ENCODE results near the gene SPAG9.
"Not testable (repeated sequence)": the region's sequence is repeated elsewhere in the genome, so short reads cannot be mapped to it uniquely, and the experiment has no call there.

The SPAG9 gene

DNA sequence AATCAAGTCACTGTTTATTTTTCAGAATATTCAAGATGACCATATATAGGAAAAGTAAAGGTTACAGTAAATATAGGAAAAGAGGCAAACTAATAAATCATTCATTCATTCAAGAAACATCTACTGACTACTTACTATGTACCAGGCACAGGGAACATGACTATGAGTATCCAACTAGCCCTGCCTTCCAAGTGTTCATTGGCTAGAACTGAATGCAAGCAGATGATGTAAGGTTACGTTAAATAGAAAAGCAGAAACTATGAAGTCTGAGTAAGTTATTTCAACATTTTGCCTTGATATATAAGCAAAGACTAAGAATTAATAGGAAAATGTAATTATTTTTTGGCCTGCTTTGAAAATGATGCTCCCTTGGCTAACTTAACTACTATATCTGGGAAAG lies 36.7 kb downstream of the SPAG9 start:
- no peak for DNase-seq

DNA sequence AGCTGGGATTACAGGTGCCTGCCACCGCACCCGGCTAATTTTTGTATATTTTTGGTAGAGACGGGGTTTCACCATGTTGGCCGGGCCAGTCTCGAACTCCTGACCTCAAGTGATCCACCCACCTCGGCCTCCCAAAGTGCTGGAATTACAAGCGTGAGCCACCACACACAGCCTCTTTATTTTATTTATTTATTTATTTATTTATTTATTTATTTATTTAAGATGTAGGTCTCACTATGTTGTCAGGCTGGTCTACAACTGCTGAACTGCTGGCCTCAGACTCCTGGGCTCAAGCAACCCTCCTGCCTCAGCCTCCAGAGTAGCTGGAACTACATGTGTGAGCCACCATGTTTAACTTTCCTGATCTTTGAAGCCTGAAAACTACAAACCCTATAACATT lies 37.3 kb downstream of the SPAG9 start:
- not testable (repeated sequence) for DNase-seq

DNA sequence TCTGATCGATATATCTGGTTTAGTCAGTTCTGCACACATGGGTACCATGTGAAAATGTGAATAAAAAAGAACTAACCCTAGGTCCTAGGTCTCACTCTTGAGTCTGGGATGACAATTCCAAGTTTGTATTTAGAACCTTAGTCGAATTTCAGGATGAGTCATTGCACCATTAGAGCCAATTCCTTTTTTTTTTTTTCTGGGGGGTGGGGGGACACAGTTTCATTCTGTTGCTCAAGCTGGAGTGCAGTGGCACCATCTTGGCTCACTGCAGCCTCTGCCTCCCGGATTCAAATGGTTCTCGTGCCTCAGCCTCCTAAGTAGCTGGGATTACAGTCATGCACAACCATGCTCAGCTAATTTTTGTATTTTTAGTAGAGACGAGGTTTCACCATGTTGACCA lies 41.6 kb downstream of the SPAG9 start:
- DNase-seq: no peak

DNA sequence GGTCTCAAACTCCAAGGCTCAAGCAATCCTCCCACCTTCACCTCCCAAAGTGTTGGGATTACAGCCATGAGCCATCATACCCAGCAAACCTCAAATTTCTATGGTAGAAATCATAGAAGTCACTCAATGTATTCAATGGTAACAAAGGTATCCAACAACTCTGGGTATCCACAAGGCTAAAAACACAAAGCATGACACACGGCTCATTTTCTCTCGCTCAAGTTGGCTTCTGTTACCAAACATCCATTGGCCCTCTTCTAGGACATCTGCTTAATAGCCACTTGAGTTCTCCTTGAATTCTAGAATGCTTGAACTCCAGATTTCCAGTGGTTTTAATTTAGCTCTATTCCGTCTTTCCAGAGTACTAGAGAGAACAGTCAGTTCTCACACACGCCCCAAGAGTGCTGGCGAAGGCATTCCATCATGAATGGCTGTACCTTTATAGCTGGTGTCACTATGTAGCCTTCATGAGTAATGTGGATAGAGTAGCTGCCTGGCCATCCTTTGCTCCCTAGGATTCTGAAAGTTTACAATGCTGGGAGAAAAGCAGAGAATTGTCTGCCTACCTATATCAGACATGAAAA lies 42.6 kb downstream of the SPAG9 start:
- DNase-seq: no peak

DNA sequence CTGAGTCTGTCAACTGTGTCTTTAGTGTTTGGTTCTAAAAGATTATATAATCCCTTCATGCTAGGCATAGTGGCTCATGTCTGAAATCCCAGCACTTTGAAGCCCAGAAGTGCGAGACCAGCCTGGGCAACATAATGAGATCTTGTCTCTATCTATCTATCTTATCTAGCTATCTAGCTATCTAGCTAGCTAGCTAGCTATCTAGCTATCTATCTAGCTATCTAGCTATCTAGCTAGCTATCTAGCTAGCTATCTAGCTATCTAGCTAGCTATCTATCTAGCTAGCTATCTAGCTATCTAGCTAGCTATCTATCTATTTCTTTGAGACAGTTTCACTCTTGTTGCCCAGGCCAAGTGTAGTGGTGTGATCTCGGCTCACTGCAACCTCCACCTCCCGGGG lies 43.8 kb downstream of the SPAG9 start:
- no peak for DNase-seq

DNA sequence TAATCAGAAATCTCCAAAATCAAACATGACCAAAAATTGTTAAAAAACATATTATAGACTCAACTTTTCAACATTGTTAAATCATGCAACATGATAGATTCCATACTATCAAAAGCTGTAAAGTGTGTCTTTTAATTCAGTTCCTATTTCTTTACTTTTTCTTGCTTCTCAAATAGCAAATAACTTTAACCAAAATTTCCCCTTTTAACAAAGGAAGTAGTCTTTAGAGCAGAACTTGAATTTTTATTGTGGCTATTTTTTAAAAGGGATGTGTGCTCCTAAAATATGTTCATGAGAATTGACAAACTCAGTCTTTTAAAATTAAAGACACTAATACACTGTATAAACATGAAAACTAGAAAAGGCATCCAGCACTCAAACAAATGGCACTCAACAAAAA lies 49.1 kb downstream of the SPAG9 start:
- no peak for DNase-seq

DNA sequence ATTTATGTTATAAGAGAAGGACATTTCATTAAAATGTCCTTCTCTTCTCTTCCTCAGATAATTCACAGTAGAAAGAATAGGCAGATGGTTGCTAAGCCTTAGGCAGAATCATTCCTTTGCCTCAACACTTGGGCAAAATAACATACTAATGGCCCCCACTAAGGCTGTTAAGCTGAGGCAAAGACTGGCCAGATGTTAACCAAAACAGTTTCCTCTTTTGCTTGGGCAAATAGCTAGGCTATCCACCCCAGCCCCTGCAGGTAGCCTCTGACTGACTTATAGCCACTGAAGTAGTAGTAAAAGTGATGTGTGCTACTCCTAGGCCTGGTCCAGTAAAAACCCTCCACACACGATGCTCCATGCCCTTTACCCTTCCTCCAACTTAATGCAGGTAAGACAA lies 55.2 kb downstream of the SPAG9 start:
- no peak for DNase-seq

DNA sequence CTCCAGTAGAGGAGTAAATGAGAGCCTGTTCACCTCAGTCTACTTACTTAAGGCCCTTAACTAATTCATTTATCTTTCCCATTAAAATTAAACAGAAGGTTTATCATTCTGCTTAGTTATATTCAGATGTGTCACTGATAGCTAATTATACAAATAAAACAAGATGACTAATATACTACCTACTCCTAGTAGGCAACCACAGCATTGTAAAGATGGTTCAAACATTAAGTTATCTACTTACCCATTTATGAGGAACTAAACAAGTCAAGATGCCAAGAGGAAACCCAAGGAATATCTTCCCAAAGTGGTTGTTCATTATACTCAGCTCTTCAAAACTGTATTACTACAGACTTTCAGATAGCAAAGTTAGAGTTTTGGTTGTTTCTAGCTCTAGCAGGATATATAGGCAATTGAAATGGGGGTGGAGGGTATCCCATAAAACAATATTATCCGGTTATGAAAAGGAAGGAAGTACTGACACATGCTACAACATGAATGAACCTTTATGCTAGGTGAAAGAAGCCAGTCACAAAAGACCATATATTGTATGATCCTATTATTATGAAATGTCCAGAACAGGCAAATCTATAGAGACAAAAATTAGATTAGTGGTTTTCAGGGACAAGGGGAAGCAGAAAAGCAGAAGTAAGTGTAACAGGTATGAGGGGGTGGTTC lies 56.5 kb downstream of the SPAG9 start:
- DNase-seq: peak; percentile 16

DNA sequence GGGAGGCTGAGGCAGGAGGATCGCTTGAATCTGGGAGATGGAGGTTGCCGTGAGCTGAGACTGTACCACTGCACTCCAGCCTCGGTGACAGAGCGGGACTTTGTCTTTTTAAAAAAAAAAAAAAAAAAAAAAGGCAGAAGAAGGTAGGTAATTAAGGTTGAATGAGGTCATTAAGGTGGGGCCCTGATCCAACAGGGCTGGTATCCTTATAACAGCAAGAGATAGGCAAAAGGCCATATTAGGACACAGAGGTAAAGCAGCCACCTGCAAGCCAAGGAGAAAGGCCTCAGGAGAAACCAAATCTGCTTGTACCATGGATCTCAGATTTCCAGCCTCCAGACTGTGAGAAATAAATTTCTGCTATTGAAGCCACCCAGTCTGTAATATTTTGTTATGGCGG lies 60.3 kb downstream of the SPAG9 start:
- DNase-seq: no peak

DNA sequence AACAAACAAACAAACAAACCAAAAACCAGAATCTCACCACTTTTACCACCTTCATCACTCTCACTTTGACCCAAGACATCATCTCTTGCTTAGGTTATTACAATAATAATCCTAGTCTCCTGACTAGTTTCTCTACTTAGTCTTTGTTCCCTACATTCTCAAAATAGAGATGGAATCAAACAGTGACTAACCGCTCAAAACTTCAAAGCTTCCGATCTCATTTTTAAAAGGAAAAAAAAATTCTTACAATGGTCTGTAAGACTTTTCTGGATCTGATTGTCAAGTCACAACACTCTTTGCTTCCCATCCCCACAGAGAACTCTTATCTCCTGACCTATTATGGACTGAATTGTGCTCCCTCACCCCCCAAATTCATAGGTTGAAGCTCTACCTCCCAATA lies 60.9 kb downstream of the SPAG9 start:
- DNase-seq: no peak

DNA sequence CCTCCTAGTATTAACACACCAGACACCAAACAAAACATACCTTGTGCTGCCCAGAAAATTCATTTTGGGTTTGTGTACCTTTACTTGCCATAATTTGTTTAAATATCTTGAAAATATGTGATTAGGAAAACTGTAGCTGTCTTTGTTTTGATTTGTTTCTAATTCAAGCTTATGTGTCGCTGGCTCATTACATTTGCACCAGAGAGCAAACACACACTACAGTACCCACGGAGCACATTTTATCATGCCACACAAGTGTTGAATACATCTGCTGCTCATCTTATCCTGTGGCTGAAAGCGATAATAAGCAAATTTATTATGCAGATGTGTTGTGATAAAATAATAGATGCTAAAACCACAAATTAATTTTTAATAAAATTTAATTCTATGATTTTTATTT lies 63.1 kb downstream of the SPAG9 start:
- no peak for DNase-seq

DNA sequence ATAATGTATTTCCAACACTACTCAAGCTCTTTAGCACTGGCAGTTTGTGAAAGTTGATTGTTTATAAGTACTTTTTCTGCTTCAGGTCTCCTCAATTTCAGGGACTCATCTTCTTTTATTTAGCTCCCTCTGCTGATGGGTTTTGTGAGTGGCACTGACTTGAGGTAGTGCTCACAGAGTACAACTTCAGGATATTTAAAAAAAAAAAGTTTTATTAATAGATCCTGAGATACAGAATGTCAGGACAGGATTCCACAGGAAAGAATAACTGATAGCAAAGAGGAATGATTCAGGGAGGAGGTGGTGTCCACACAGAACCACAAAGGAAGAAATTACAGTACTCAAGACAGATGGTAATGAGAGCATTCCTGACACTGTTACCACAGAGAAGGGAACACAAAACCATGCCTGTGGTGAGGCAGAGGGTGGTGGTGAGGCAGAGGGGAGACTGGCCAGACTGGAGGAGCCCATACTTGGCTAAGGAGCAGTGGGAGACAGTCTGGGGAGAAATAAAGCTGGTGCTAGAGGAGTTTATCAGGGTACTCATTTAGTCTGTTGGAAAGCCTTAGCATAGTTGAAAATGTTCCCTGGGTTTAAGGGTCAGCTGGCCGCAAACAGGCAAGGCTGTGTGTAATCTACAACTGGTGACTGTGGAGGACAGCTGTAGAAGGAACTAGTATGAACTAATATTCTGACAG lies 63.7 kb downstream of the SPAG9 start:
- peak; percentile 61 for DNase-seq

DNA sequence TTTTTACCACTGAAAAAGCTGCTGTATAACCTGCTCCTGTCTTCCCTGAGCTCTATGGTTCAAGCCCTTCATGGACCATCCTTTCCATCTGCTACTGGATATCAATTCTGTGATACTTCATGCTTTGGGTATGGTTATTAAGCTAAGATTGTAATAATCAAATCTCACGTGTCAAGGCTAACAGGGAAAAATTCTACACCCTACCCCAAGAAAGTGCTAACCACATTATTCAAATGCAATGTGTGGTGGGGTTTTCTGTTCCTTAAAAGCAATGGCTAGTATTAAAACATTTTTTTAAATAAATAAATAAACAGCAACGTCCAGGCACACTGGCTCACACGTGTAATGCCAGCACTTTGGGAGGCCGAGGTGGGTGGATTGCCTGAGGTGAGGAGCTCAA lies 65.9 kb downstream of the SPAG9 start:
- no peak for DNase-seq

DNA sequence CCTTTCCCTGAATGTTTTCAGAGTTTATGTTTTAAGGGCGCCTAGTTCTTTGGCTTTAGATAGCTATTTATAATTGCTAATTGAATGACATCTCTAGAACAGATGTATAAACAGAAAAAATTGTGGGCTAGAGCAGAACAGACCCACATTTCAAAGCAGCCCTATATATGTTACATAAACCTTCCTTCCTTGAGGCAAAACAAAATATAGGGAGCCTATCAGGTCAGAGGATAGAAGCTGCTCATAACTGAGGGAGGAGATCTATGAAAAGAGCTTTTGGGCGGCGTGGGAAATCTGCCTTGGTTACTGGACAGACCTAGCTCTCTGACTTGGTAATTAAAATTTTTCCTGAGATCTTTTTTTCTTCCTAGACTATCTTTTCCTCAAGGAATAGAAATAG lies 68.4 kb downstream of the SPAG9 start:
- no peak for DNase-seq

DNA sequence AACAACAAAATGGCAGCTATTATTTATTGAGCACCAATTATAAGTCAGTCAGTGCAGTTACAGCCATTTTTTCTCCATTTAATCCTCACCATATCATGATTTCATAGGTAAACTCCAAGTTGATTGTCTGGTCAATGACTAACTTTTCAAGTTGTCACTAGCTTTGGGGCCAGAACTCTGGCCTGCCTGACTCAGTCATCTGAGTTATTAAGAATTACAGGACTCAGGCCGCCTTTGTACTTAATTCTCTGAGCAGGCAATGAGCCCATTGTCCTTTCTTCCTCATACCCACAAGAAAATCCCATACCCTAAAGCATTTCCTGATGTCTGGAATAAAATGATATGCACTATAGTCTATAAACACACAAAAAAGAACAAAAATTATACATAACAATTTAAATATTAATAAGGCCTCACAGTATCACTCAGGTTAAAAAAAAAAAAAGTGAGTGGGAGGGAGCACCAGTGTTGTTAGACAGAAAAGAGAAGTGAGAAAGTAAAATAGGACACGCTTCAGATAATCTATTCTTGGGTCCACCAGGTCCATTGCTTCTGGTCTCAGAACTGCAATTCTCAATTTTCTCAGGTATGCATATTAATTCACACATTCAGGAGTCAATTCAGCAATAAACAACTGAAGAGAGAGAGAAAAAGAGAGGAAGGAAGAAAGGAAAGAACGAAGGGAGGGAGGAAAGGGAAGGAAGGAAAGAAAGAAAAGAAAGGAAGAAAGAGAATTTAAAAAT lies 70.2 kb downstream of the SPAG9 start:
- no peak for DNase-seq

DNA sequence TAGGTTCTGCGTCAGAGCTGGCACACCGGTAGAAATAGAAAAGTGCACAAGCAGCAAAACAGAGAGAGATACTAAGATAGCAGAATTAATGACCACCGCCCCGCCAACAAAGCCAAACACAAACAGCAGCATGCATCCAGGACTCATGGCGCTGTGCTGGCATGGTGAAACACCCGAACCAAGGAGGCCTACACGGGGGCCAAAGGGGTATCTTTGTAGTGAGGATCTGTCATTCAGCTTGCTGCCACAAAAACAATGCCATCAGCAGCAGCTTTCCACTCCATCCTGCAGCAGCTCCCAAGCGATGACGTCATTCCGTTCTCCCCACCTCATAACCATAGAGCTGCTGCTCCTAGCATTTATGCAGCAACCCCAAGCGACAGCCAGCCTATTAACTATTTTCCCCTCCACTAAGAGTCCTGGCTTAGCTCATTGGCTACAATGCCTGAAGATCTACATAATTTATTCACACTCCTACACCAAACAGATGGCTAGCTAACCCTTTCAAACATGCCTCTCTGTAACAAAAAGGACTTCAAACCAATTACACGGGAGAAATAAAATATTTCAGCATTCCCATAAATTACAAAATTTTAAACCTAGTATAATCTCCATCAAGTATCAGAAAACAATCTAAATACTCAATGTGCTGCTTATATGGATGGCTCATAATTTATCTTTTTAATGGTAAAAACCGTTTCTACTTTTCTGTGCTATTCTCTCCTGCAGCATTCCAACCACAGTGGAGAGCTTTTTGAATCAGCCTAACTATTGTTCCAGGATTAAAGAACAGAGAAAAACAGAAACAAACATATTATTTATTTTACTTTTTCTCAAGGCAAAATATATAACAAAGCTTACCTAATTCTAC lies 73.9 kb downstream of the SPAG9 start:
- DNase-seq: peak; percentile 92

DNA sequence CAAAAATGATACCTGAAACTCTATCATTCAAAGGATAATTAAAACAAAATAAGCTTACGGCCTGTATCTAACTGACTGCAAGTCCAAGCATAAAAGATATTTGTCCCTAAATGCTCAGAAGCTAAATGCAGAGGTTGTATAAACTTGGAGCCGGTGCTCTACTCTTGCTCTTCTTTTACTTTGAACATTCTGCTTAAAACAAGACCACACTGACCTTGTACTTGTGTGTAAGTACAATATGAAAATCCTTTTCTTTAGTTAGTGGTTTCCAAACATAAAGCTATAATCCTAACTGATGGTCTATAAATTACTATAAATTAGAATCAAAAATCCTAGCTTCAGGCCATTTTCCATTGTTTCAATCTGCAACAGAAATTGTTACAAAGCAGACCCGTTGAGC lies 74.6 kb downstream of the SPAG9 start:
- no peak for DNase-seq

DNA sequence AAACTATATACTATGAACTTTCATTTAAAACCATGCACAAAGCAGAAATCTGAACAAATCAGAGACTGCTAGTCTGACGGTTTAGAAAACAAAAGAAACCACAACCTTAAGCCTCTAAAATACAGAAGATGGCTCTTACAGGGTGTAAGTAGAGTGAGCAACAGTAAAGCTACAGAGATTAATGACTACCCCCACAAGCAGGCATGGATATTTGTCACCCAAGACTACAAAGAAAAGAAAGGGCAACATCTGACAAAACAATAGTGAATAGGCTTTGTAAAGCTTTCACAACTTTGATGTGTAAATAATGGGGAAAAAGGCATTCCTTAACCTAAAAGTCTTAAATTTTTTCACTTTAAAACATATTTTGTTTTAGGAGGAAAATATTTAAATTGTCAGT lies 75.0 kb downstream of the SPAG9 start:
- peak; percentile 48 for DNase-seq

DNA sequence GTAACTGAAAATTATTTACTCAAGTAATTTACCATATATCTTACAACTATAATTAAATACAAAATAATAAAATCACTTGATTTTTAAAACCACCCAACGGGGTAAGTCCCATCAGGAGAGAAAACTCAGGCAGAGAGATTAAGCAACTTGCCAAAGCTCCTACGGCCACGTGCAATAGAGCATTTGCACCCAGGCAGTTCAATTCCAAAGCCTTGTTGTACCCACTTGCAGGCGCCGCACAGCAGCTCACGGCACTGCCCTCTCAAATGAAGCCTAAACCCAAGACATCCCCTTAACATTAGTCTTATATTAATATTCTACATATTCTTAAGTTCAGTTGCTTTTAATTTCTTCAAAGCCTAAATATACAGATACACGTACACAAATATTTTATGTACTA lies 75.7 kb downstream of the SPAG9 start:
- DNase-seq: no peak

DNA sequence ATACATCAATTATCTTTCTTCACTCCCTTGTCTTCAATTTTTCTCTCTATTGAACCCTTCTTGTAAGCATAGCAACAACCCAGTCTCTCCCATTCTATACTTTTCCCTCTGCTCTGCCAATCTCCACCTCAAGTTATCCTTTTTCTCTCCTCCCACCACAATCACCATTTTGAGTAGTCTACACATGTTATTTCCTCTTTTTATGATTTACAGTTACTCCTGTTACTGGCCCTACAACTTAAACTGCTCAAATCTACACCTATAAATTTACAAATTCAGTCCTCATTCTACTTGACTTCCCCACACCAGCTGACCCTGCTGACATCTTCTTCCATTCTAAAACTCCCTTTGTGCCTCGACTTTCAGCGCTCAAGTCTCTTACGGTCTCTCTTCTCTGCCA lies 84.6 kb downstream of the SPAG9 start:
- DNase-seq: no peak

DNA sequence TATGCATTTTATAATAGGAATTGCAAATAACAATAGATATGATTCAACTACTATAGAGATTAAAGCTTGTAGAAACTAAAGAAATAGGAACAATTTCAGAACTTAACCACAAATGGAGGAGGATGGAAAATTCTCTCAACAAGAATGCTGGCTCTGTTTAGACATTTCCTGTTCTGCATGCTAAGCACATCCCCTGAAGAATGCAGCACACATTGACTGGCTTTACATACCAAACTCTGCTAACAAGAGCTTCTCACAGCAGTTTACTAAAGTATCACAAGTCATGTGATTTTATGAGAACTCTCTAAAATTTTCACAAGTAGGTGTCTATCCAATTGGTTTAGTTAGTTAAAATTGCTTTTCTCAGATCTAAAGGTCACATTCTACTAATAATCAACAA lies 85.2 kb downstream of the SPAG9 start:
- peak; percentile 56 for DNase-seq

DNA sequence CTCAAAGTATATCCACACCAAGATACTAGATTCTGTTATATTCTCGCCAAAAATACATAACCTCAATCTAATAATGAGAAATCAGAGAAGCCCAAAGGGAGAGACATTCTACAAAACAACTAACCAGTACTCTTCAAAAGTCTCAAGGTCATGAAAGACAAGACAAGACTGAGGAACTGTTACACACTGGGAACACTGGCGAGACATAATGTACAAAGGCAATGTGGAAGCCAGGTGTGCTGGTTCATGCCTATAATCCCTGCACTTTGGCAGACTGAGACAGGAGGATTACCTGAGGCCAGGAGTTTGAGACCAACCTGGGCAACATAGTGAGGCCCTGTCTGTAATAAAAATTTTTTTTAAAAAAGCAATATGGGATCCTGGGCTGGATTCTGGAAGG lies 85.9 kb downstream of the SPAG9 start:
- DNase-seq: no peak

DNA sequence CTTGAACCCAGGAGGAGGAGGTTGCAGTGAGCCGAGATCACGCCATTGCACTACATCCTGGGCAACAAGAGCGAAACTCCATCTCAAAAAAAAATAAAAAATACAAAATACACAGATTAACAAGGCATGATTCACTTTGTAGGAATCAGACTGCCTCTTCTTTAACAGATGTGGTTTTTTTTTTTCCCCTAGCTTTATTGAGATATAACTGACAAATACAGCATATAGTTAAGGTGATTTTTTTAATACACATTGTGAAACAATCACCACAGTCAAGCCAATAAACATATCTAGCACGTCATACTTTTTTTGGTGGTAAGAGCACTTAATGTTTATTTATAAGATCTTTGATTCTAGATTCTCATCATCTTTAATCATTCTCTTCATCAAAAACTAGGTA lies 87.8 kb downstream of the SPAG9 start:
- no peak for DNase-seq

Data from kidney glomerular epithelial cell (primary cell).